Large intestine (tissue), 1 donor: ENCODE data around the gene APCDD1. TPM values are rescaled to one million over a fixed set of nuclear protein-coding genes. Genes with fewer than 3 reads are reported as not detected.

ENCODE experiments used
- polyA plus RNA-seq: library from polyadenylated mRNA; unstranded; fragments of 120-200 nt; gene quantifications from one replicate; pipeline ENCODE4 v1.2.1, GENCODE V29; 2013

APCDD1 gene
- polyA plus RNA-seq, 1 donor: 4.1 TPM

Other genes with a start within 250 kb of the APCDD1 start
- gene NAPG, start 71.4 kb downstream of the APCDD1 start, polyA plus RNA-seq: 26.6 TPM